ENCODE measurements around the gene PNPLA7.

The PNPLA7 gene

GRCh38 chr9:137448602-137448962 lies 101.6 kb downstream of the PNPLA7 start:
- DNase-seq (ENCODE audit: extremely low spot score), result no peak
- TF ChIP-seq FOXK2 (IDR thresholded peaks at IDR 0.05) (no peak), BHLHE40 (IDR thresholded peaks at IDR 0.05; ENCODE audit: borderline replicate concordance) (no peak)
- POLR2A ChIA-PET, result interaction anchor here (0.9 kb wide), 1 partner anchor 11 kb away, joined by 5 read pairs; the partner anchor contains the start of gene NSMF
- CTCF ChIA-PET, result no interaction called here

GRCh38 chr9:137447722-137448601 lies 102.2 kb downstream of the PNPLA7 start:
- CTCF ChIA-PET, result no interaction called here
- no peak for TF ChIP-seq ARNT (IDR thresholded peaks at IDR 0.05)
- no peak for TF ChIP-seq TARDBP (IDR thresholded peaks at IDR 0.05)
- TF ChIP-seq HDGF (IDR thresholded peaks at IDR 0.05; ENCODE audit: borderline replicate concordance), result no peak
- no peak for TF ChIP-seq L3MBTL2 (conservative IDR thresholded peaks at IDR 0.05)
- TF ChIP-seq FOXK2 (IDR thresholded peaks at IDR 0.05), result no peak
- TF ChIP-seq CTBP1 (IDR thresholded peaks at IDR 0.05; ENCODE audit: borderline replicate concordance), result no peak
- TF ChIP-seq FOXA1 (IDR thresholded peaks at IDR 0.05), result no peak
- no peak for TF ChIP-seq SP1 (IDR thresholded peaks at IDR 0.05)
- no peak for TF ChIP-seq LEF1 (IDR thresholded peaks at IDR 0.05; ENCODE audit: borderline replicate concordance)
- no peak for TF ChIP-seq SUZ12 (IDR thresholded peaks at IDR 0.05)
- no peak for TF ChIP-seq ELF4 (IDR thresholded peaks at IDR 0.05)
- no peak for TF ChIP-seq ZNF384 (IDR thresholded peaks at IDR 0.05)
- no peak for DNase-seq (ENCODE audit: extremely low spot score)
- POLR2A ChIA-PET, result interaction anchor here (0.9 kb wide), 1 partner anchor 11 kb away, joined by 5 read pairs; the partner anchor contains the start of gene NSMF

- DNase-seq (ENCODE audit: extremely low spot score), result no peak
- CTCF ChIA-PET, result interaction anchor here (0.6 kb wide), 1 partner anchor 24 kb away, joined by 3 read pairs; the partner anchor contains the start of gene EXD3
- POLR2A ChIA-PET, result interaction anchor here (1.0 kb wide), 1 partner anchor 12 kb away, joined by 3 read pairs; the partner anchor contains the start of gene NSMF
- TF ChIP-seq FOXM1 (IDR thresholded peaks at IDR 0.05; ENCODE audit: borderline replicate concordance), result no peak
- TF ChIP-seq ELF4 (IDR thresholded peaks at IDR 0.05), result no peak
- TF ChIP-seq FOXK2 (IDR thresholded peaks at IDR 0.05), result no peak
Observed at GRCh38 chr9:137446851-137447471, 103.2 kb downstream of the PNPLA7 start.

DNA sequence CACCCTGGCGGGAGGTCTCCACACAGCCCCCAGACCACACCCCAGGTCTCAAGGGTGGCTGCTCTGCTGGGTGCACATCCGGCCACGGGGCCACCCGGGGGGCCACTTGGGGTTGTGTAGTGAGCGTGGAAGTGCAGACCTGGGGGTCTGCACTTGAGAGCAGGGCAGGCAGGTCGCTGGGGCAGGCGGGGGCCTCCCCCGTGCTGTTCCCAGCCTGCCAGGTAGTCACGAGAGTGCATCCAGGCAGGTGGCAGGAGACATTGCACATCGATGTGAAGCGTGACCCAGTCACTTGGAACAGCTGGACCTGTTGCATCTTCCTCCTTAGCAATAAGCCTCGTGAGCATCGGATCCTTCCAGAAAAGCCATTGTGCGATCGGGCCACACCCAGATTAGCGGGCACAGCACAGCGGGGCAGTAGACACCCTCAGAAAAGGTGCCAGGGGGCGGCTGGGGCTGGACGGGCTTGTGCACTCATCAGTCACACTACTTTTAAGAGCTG lies 104.2 kb downstream of the PNPLA7 start:
- no peak for DNase-seq (ENCODE audit: extremely low spot score)
- TF ChIP-seq SUZ12 (IDR thresholded peaks at IDR 0.05) (no peak), LEF1 (IDR thresholded peaks at IDR 0.05; ENCODE audit: borderline replicate concordance) (no peak), ELF4 (IDR thresholded peaks at IDR 0.05) (no peak), HDGF (IDR thresholded peaks at IDR 0.05; ENCODE audit: borderline replicate concordance) (no peak), CTBP1 (IDR thresholded peaks at IDR 0.05; ENCODE audit: borderline replicate concordance) (no peak), ARNT (IDR thresholded peaks at IDR 0.05) (no peak), NFRKB (IDR thresholded peaks at IDR 0.05) (no peak), ZNF384 (IDR thresholded peaks at IDR 0.05) (no peak), BHLHE40 (IDR thresholded peaks at IDR 0.05; ENCODE audit: borderline replicate concordance) (no peak), FOXM1 (IDR thresholded peaks at IDR 0.05; ENCODE audit: borderline replicate concordance) (no peak), TARDBP (IDR thresholded peaks at IDR 0.05) (no peak), SP1 (IDR thresholded peaks at IDR 0.05) (no peak), FOXA1 (IDR thresholded peaks at IDR 0.05) (no peak), L3MBTL2 (conservative IDR thresholded peaks at IDR 0.05) (no peak), FOXK2 (IDR thresholded peaks at IDR 0.05) (no peak)
- TF ChIP-seq, protein P1, sequence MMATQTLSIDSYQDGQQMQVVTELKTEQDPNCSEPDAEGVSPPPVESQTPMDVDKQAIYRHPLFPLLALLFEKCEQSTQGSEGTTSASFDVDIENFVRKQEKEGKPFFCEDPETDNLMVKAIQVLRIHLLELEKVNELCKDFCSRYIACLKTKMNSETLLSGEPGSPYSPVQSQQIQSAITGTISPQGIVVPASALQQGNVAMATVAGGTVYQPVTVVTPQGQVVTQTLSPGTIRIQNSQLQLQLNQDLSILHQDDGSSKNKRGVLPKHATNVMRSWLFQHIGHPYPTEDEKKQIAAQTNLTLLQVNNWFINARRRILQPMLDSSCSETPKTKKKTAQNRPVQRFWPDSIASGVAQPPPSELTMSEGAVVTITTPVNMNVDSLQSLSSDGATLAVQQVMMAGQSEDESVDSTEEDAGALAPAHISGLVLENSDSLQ (IDR thresholded peaks at IDR 0.05), result no peak
- ChIA-PET CTCF (interaction anchor here (0.6 to 1.3 kb wide), 4 partner anchors 14 to 159 kb away, joined by 3 to 8 read pairs (median 3); partner anchors contain the start of gene EXD3), POLR2A (interaction anchor here (1.0 to 1.2 kb wide), 2 partner anchors 13 to 21 kb away, joined by 3 to 4 read pairs; partner anchors contain the start of gene NSMF)

- ChIA-PET CTCF (interaction anchor here (0.7 to 1.3 kb wide), 3 partner anchors 13 to 158 kb away, joined by 3 to 8 read pairs (median 3); no protein-coding TSS in a partner anchor), POLR2A (interaction anchor here (1.2 kb wide), 1 partner anchor 20 kb away, joined by 4 read pairs; no protein-coding TSS in a partner anchor)
- DNase-seq (ENCODE audit: extremely low spot score), result peak; percentile 58
- TF ChIP-seq, protein P1 (IDR thresholded peaks at IDR 0.05), result no peak
- TF ChIP-seq SUZ12 (IDR thresholded peaks at IDR 0.05), result no peak
- no peak for TF ChIP-seq TARDBP (IDR thresholded peaks at IDR 0.05)
- no peak for TF ChIP-seq ARNT (IDR thresholded peaks at IDR 0.05)
- TF ChIP-seq NFRKB (IDR thresholded peaks at IDR 0.05), result no peak
- TF ChIP-seq FOXK2 (IDR thresholded peaks at IDR 0.05), result no peak
- no peak for TF ChIP-seq BHLHE40 (IDR thresholded peaks at IDR 0.05; ENCODE audit: borderline replicate concordance)
- no peak for TF ChIP-seq FOXA1 (IDR thresholded peaks at IDR 0.05)
- TF ChIP-seq FOXM1 (IDR thresholded peaks at IDR 0.05; ENCODE audit: borderline replicate concordance), result no peak
- no peak for TF ChIP-seq CTBP1 (IDR thresholded peaks at IDR 0.05; ENCODE audit: borderline replicate concordance)
- no peak for TF ChIP-seq ELF4 (IDR thresholded peaks at IDR 0.05)
- no peak for TF ChIP-seq LEF1 (IDR thresholded peaks at IDR 0.05; ENCODE audit: borderline replicate concordance)
Observed at GRCh38 chr9:137445275-137445807, 104.9 kb downstream of the PNPLA7 start.

All from HEK293T (cell line).